ENCODE measurements around the gene MN1. TPM values are rescaled to one million over a fixed set of nuclear protein-coding genes. Genes with fewer than 3 reads are reported as not detected.
A peak's percentile ranks its signal among the peaks of the same experiment; 100 is the strongest.

MN1 gene
- total and polyA plus RNA-seq, 4 experiments from 2014 or later, result 0.02 to 0.58 (median 0.35) TPM; not detected in 1

GRCh38 chr22:27811778-27812177 lies 10.2 kb upstream of the MN1 start:
- Mint-ChIP-seq H3K27me3 (peaks cover 6 to 11% of the 10 kb centered on the region in 2 donors), H3K9me3 (no peaks in the 10 kb centered on the region), H3K36me3 (no peaks in the 10 kb centered on the region), H3K4me1 (no peaks in the 10 kb centered on the region), H3K27ac (no peak overlapping the region), H3K4me3 (no peak overlapping the region)
- Histone ChIP-seq H3K27me3 (ENCODE audit: insufficient read depth, low read length) (peaks cover 6% of the 10 kb centered on the region), H3K27ac (ENCODE audit: low read depth, low read length) (no peak overlapping the region), H3K9me3 (ENCODE audit: control insufficient read depth in 1 of 2, low read length in 2 of 2) (no peaks in the 10 kb centered on the region), H3K4me3 (ENCODE audit: low read length in 2 of 2) (no peak overlapping the region), H3K4me1 (ENCODE audit: insufficient read depth, low read length) (no peaks in the 10 kb centered on the region), H3K36me3 (ENCODE audit: insufficient read depth, low read length) (no peaks in the 10 kb centered on the region)
- DNase-seq, result no peak
- intact Hi-C loops (cut with micrococcal nuclease), result no loop called here
- POLR2A ChIA-PET (ENCODE audit: partially characterized antibody), result no interaction called here
- CTCF ChIA-PET (ENCODE audit: partially characterized antibody), result no interaction called here

DNA sequence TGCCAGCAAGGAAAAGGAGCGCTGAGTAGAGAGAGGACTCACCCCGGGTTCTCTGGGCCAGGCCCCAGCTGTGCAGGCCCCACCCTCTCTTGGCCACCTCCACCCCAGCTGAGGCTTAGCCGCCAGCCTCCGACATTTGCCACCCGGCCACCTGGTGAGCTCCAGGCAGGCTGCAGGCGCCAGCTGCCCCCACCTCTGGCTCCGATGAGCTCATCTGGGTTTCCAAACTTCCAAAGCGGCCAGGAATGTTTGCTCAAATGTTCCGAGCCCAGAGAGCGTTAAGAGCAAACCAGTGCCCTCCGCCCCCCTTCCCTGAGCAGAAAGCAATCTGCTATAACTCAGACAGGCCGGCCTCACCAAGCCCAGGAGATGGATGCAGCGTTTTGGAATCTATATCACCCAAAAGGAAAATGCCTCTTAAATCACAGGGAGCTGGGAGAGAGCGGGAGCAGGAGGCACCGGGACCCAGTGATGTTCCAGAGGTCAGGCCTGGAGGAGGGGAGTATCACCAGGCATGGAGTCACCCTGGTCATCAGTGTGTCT lies 9.1 kb upstream of the MN1 start:
- intact Hi-C loops (cut with micrococcal nuclease), result no loop called here
- H3K27me3 ChIP-seq (ENCODE audit: insufficient read depth, low read length), result peaks cover 6% of the 10 kb centered on the region
- H3K4me1 Mint-ChIP-seq, result peaks cover 0 to 2% (median under 1%) of the 10 kb centered on the region in 4 donors
- ChIA-PET POLR2A (ENCODE audit: partially characterized antibody) (no interaction called here), CTCF (ENCODE audit: partially characterized antibody) (no interaction called here)
- H3K36me3 ChIP-seq (ENCODE audit: insufficient read depth, low read length), result no peaks in the 10 kb centered on the region
- no peak for DNase-seq
- no peak overlapping the region for H3K4me3 ChIP-seq (ENCODE audit: low read length in 2 of 2)
- H3K27me3 Mint-ChIP-seq, result peaks cover 7 to 13% of the 10 kb centered on the region in 2 donors
- H3K9me3 ChIP-seq (ENCODE audit: control insufficient read depth in 1 of 2, low read length in 2 of 2), result no peaks in the 10 kb centered on the region
- no peaks in the 10 kb centered on the region for H3K4me1 ChIP-seq (ENCODE audit: insufficient read depth, low read length)
- H3K4me3 Mint-ChIP-seq, result no peak overlapping the region
- no peak overlapping the region for H3K27ac ChIP-seq (ENCODE audit: low read depth, low read length)
- H3K27ac Mint-ChIP-seq, result no peak overlapping the region
- H3K9me3 Mint-ChIP-seq, result no peaks in the 10 kb centered on the region
- no peaks in the 10 kb centered on the region for H3K36me3 Mint-ChIP-seq

DNA sequence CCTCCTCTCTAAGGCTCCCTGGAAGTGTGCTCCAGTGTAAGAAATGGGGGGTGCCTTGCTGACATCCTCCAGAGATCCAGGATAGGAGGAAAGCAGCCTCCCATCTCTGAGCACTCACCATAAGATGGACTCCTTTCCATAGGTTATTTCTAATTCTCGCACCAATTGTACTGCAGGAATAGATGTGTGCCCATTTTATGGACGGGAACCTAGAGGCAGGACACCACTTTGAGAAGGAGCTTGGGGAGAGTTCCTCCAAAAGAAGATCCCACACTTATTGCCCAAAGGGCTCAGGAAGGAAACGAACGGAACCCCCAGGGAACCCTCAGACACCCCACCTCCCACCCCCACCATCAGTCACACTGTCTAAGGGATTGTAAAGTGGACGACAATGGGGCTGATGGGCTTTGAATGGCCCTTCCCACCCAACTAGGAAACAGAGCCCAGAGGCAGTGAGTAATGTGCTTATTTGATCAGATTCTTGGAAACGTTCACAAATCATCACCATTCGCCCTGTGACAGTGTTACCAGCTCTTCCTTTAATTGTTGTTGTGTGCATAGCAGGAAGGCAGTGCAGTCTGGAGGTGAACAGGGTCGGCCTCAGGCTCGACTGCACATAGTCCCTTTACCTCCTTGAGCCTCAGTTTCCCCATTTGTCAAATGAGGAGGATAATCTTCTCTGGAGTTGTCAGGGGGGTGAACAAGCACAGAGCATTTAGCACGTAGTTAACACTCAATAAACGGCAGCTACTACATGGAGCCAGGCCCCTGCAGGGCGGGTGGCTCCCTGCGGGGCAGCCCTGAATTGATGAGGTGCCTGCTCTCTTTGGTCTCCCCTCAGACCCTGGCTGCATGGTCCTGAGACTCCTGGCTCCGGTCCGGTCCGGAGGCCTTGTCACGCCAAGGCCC lies 8.4 kb upstream of the MN1 start:
- intact Hi-C loops (cut with micrococcal nuclease), result no loop called here
- Histone ChIP-seq H3K36me3 (ENCODE audit: insufficient read depth, low read length) (no peaks in the 10 kb centered on the region), H3K27me3 (ENCODE audit: insufficient read depth, low read length) (peaks cover 6% of the 10 kb centered on the region), H3K4me1 (ENCODE audit: insufficient read depth, low read length) (peaks cover under 1% of the 10 kb centered on the region), H3K27ac (ENCODE audit: low read depth, low read length) (no peak overlapping the region), H3K9me3 (ENCODE audit: control insufficient read depth in 1 of 2, low read length in 2 of 2) (no peaks in the 10 kb centered on the region), H3K4me3 (ENCODE audit: low read length in 2 of 2) (no peak overlapping the region)
- H3K4me1 Mint-ChIP-seq, result peaks cover 0 to 8% (median 4%) of the 10 kb centered on the region in 4 donors
- CTCF ChIA-PET (ENCODE audit: partially characterized antibody), result interaction anchor here (1.0 kb wide), 1 partner anchor 128 kb away, joined by 3 read pairs; no protein-coding TSS in a partner anchor
- POLR2A ChIA-PET (ENCODE audit: partially characterized antibody), result no interaction called here
- H3K36me3 Mint-ChIP-seq, result no peaks in the 10 kb centered on the region
- no peak overlapping the region for H3K4me3 Mint-ChIP-seq
- H3K27me3 Mint-ChIP-seq, result peaks cover 14 to 20% of the 10 kb centered on the region in 2 donors
- H3K9me3 Mint-ChIP-seq, result no peaks in the 10 kb centered on the region
- H3K27ac Mint-ChIP-seq, result no peak overlapping the region
- no peak for DNase-seq

DNA sequence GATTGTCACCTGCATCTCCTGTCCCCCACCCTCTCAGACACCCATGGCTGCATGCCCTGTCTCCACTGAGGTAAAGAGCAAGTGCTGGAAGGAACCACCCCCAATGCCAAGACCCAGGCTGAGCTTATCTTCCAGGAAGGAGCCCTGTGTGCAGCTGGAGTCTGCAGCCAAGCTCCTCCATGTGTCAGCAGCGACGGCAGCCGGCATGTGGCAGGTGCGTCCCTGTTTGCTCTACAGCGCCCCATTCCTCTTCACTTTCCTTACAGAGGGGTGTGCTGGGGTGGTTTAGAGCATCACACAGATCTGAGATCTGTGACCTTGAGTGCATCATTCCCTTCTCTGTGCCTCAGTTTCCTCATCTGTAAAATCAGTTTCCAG lies 7.7 kb upstream of the MN1 start:
- Histone ChIP-seq H3K36me3 (ENCODE audit: insufficient read depth, low read length) (no peaks in the 10 kb centered on the region), H3K27me3 (ENCODE audit: insufficient read depth, low read length) (peaks cover 6% of the 10 kb centered on the region), H3K27ac (ENCODE audit: low read depth, low read length) (no peak overlapping the region), H3K4me1 (ENCODE audit: insufficient read depth, low read length) (peaks cover 7% of the 10 kb centered on the region), H3K9me3 (ENCODE audit: control insufficient read depth in 1 of 2, low read length in 2 of 2) (no peaks in the 10 kb centered on the region), H3K4me3 (ENCODE audit: low read length in 2 of 2) (no peak overlapping the region)
- no peak for DNase-seq
- ChIA-PET CTCF (ENCODE audit: partially characterized antibody) (interaction anchor here (1.0 kb wide), 1 partner anchor 129 kb away, joined by 3 read pairs; no protein-coding TSS in a partner anchor), POLR2A (ENCODE audit: partially characterized antibody) (no interaction called here)
- intact Hi-C loops (cut with micrococcal nuclease), result no loop called here
- Mint-ChIP-seq H3K27me3 (peaks cover 17 to 25% of the 10 kb centered on the region in 2 donors), H3K4me3 (no peak overlapping the region), H3K9me3 (no peaks in the 10 kb centered on the region), H3K36me3 (no peaks in the 10 kb centered on the region), H3K27ac (peak overlapping the region in 1 of 7 donors; percentile 6), H3K4me1 (peaks cover 5 to 13% (median 9%) of the 10 kb centered on the region in 4 donors)

DNA sequence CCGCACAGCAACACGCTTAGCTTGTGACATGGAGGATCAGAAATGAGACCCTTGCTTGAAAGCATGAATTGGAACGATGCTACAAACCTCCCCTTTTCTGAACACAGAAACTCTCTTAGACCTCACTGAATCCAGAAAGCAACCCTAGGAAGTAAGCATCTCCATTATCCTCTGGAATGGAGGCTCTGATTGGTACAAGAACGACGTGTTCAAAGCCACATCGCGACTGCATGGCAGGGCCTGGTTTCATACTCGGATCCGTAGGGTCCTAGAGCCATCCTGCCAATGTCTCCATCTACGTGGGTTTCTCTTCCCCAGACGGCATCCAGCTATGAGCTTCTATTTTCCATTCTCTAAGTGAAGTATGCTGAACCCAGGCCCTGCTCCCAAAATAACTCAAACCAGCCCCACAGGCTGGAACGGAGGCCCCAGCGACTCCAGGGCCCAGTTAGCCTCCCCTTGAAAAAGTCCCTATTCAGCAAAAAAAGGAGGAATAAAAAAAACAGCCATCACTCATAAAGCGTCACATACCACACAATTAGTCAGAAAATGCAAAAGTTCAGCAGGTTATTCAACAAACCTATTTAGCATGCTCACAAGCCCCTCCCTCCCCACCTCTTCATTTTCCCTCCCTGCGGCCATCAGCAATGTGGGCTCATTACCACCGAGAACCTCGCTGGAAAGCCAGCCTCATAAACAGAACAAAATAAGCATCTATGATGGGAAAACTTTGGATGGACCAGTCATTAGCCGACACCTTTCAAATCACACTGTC lies 7.1 kb upstream of the MN1 start:
- CTCF ChIA-PET (ENCODE audit: partially characterized antibody), result interaction anchor here (0.6 to 1.0 kb wide), 2 partner anchors 129 to 1119 kb away, joined by 3 read pairs; no protein-coding TSS in a partner anchor
- intact Hi-C loops (cut with micrococcal nuclease), result no loop called here
- peaks cover 5 to 13% (median 9%) of the 10 kb centered on the region in 4 donors for H3K4me1 Mint-ChIP-seq

GRCh38 chr22:27805841-27806240 lies 4.3 kb upstream of the MN1 start:
- CTCF ChIA-PET (ENCODE audit: partially characterized antibody), result interaction anchor here (1.6 kb wide), 1 partner anchor 1127 kb away, joined by 6 read pairs; no protein-coding TSS in a partner anchor
- Mint-ChIP-seq H3K9me3 (no peaks in the 10 kb centered on the region), H3K4me1 (peaks cover 12 to 23% (median 15%) of the 10 kb centered on the region in 4 donors), H3K36me3 (no peaks in the 10 kb centered on the region), H3K4me3 (no peak overlapping the region), H3K27ac (peak overlapping the region in 1 of 7 donors; percentile 5), H3K27me3 (peaks cover 16 to 25% of the 10 kb centered on the region in 2 donors)
- Histone ChIP-seq H3K4me1 (ENCODE audit: insufficient read depth, low read length) (peaks cover 14% of the 10 kb centered on the region), H3K9me3 (ENCODE audit: control insufficient read depth in 1 of 2, low read length in 2 of 2) (no peaks in the 10 kb centered on the region), H3K27ac (ENCODE audit: low read depth, low read length) (no peak overlapping the region), H3K4me3 (ENCODE audit: low read length in 2 of 2) (no peak overlapping the region), H3K27me3 (ENCODE audit: insufficient read depth, low read length) (peaks cover 6% of the 10 kb centered on the region), H3K36me3 (ENCODE audit: insufficient read depth, low read length) (no peaks in the 10 kb centered on the region)
- intact Hi-C loops (cut with micrococcal nuclease), result no loop called here
- DNase-seq, result no peak
- POLR2A ChIA-PET (ENCODE audit: partially characterized antibody), result no interaction called here

More for the DNA sequence above, 7.1 kb upstream of the MN1 start:
- peaks cover 6% of the 10 kb centered on the region for H3K27me3 ChIP-seq (ENCODE audit: insufficient read depth, low read length)
- H3K4me3 Mint-ChIP-seq, result no peak overlapping the region
- DNase-seq, result no peak
- H3K27ac Mint-ChIP-seq, result peak overlapping the region in 2 of 7 donors; percentile 6 to 54
- H3K36me3 ChIP-seq (ENCODE audit: insufficient read depth, low read length), result no peaks in the 10 kb centered on the region
- peaks cover 17 to 25% of the 10 kb centered on the region in 2 donors for H3K27me3 Mint-ChIP-seq
- no peak overlapping the region for H3K27ac ChIP-seq (ENCODE audit: low read depth, low read length)
- no peak overlapping the region for H3K4me3 ChIP-seq (ENCODE audit: low read length in 2 of 2)
- no peaks in the 10 kb centered on the region for H3K9me3 ChIP-seq (ENCODE audit: control insufficient read depth in 1 of 2, low read length in 2 of 2)
- POLR2A ChIA-PET (ENCODE audit: partially characterized antibody), result no interaction called here
- H3K9me3 Mint-ChIP-seq, result no peaks in the 10 kb centered on the region
- H3K4me1 ChIP-seq (ENCODE audit: insufficient read depth, low read length), result peaks cover 7% of the 10 kb centered on the region
- no peaks in the 10 kb centered on the region for H3K36me3 Mint-ChIP-seq
